GM21825 (cell line): Measurements from ENCODE around the gene MOG.
A peak's percentile ranks its signal among the peaks of the same experiment; 100 is the strongest.
"Not testable (repeated sequence)": the region's sequence is repeated elsewhere in the genome, so short reads cannot be mapped to it uniquely, and the experiment has no call there.

Experiments
- ATAC-seq: cut with Tn5 transposase; IDR thresholded peaks from one replicate; pipeline ENCODE4 v1.9.1; 2021; ENCODE audit warnings: mild to moderate bottlenecking, moderate library complexity; ENCODE audit not compliant: unreplicated experiment

The MOG gene

GRCh38 chr6:29637247-29637646 is 19.6 kb upstream of the MOG start:
- ATAC-seq: no peak

- ATAC-seq: no peak
Measured at GRCh38 chr6:29641430-29642148, 15.3 kb upstream of the MOG start.

GRCh38 chr6:29647927-29648642 is 8.8 kb upstream of the MOG start:
- no peak for ATAC-seq

GRCh38 chr6:29649701-29650673 is 6.9 kb upstream of the MOG start:
- peak; percentile 96 for ATAC-seq

- ATAC-seq: no peak
Measured at GRCh38 chr6:29651413-29652197, 5.3 kb upstream of the MOG start.

- ATAC-seq: no peak
Measured at GRCh38 chr6:29652198-29652584, 4.7 kb upstream of the MOG start.

GRCh38 chr6:29653452-29654038 is 3.3 kb upstream of the MOG start:
- ATAC-seq: no peak

- ATAC-seq: no peak
Measured at GRCh38 chr6:29655658-29656057, 1.2 kb upstream of the MOG start.

- ATAC-seq: no peak
Measured at GRCh38 chr6:29656157-29656556, 735 bp upstream of the MOG start.

GRCh38 chr6:29661071-29661470 is 4.2 kb downstream of the MOG start:
- ATAC-seq: no peak

GRCh38 chr6:29661502-29662141 is 4.7 kb downstream of the MOG start:
- not testable (repeated sequence) for ATAC-seq

- no peak for ATAC-seq
Measured at GRCh38 chr6:29663300-29664042, 6.6 kb downstream of the MOG start.

- ATAC-seq: no peak
Measured at GRCh38 chr6:29665942-29666825, 9.3 kb downstream of the MOG start.

GRCh38 chr6:29666826-29667130 is 9.9 kb downstream of the MOG start:
- ATAC-seq: no peak

GRCh38 chr6:29667158-29667557 is 10.3 kb downstream of the MOG start:
- ATAC-seq: no peak

GRCh38 chr6:29671026-29671425 is 14.1 kb downstream of the MOG start:
- no peak for ATAC-seq

- ATAC-seq: not testable (repeated sequence)
Measured at GRCh38 chr6:29672116-29672515, 15.2 kb downstream of the MOG start.

- ATAC-seq: no peak
Measured at GRCh38 chr6:29673161-29673560, 16.3 kb downstream of the MOG start.
